ENCODE data around the gene COPS7A. TPM values are rescaled to one million over a fixed set of nuclear protein-coding genes. Genes with fewer than 3 reads are reported as not detected.

Gene COPS7A
- total RNA-seq, 1 experiment from 2014 or later = 34.1 TPM

- no peak overlapping the region for H3K27ac ChIP-seq
- no peaks in the 10 kb centered on the region for H3K27me3 ChIP-seq
- H3K9me3 ChIP-seq (replicated peaks) = no peaks in the 10 kb centered on the region
- H3K4me1 ChIP-seq = 0 out of 2 replicates have a peak, but pooled peaks cover 4% of the 10 kb centered on the region
- DNase-seq = no peak
- no peak overlapping the region for H3K4me3 ChIP-seq
- no peaks in the 10 kb centered on the region for H3K36me3 ChIP-seq
These were observed 51.6 kb downstream of the COPS7A start for GRCh38 chr12:6775185-6776174.

GRCh38 chr12:6777386-6777785 lies 53.5 kb downstream of the COPS7A start:
- Histone ChIP-seq H3K36me3 (no peaks in the 10 kb centered on the region), H3K9me3 (replicated peaks) (no peaks in the 10 kb centered on the region), H3K4me3 (no peak overlapping the region), H3K27me3 (no peaks in the 10 kb centered on the region), H3K4me1 (0 out of 2 replicates have a peak, but pooled peaks cover 4% of the 10 kb centered on the region), H3K27ac (no peak overlapping the region)
- DNase-seq = no peak

GRCh38 chr12:6778217-6778573 lies 54.3 kb downstream of the COPS7A start:
- no peaks in the 10 kb centered on the region for H3K9me3 ChIP-seq (replicated peaks)
- no peak overlapping the region for H3K27ac ChIP-seq
- H3K27me3 ChIP-seq = no peaks in the 10 kb centered on the region
- 0 out of 2 replicates have a peak, but pooled peaks cover 4% of the 10 kb centered on the region for H3K4me1 ChIP-seq
- peak in 1 of 2 experiments; percentile 21 for DNase-seq
- H3K4me3 ChIP-seq = peak overlapping the region; percentile 47
- no peaks in the 10 kb centered on the region for H3K36me3 ChIP-seq

GRCh38 chr12:6778574-6779550 lies 55.0 kb downstream of the COPS7A start:
- no peaks in the 10 kb centered on the region for H3K36me3 ChIP-seq
- DNase-seq = peak; percentile 94 to 98
- no peaks in the 10 kb centered on the region for H3K27me3 ChIP-seq
- H3K4me1 ChIP-seq = peaks cover 4% of the 10 kb centered on the region; the same call in 1 of the 2 replicates
- peak overlapping the region; percentile 47 for H3K4me3 ChIP-seq
- no peak overlapping the region for H3K27ac ChIP-seq
- H3K9me3 ChIP-seq (replicated peaks) = no peaks in the 10 kb centered on the region

- peaks cover 12% of the 10 kb centered on the region; the same call in 1 of the 2 replicates for H3K4me1 ChIP-seq
- no peak for DNase-seq
These were observed 56.0 kb downstream of the COPS7A start for GRCh38 chr12:6779708-6780432.

GRCh38 chr12:6780573-6780972 lies 56.7 kb downstream of the COPS7A start:
- Histone ChIP-seq H3K4me3 (no peak overlapping the region), H3K4me1 (peaks cover 12% of the 10 kb centered on the region; the same call in 1 of the 2 replicates), H3K9me3 (replicated peaks) (no peaks in the 10 kb centered on the region), H3K36me3 (no peaks in the 10 kb centered on the region), H3K27ac (no peak overlapping the region), H3K27me3 (no peaks in the 10 kb centered on the region)
- DNase-seq = no peak

More at GRCh38 chr12:6779708-6780432, 56.0 kb downstream of the COPS7A start:
- H3K27ac ChIP-seq = no peak overlapping the region
- no peaks in the 10 kb centered on the region for H3K27me3 ChIP-seq
- H3K36me3 ChIP-seq = no peaks in the 10 kb centered on the region
- no peaks in the 10 kb centered on the region for H3K9me3 ChIP-seq (replicated peaks)
- no peak overlapping the region for H3K4me3 ChIP-seq

Other genes starting within 250 kb of the COPS7A start
- 200 and 208 TPM in 2 replicates for gene MRPL51, start 230.8 kb upstream of the COPS7A start, total RNA-seq (2014; rRNA removed; shearing (Covaris generic))
- gene NCAPD2, start 229.9 kb upstream of the COPS7A start, total RNA-seq (2014; rRNA removed; shearing (Covaris generic)) = 215 and 218 TPM in 2 replicates
- 4,776 and 4,843 TPM in 2 replicates for gene GAPDH, start 189.5 kb upstream of the COPS7A start, total RNA-seq (2014; rRNA removed; shearing (Covaris generic))
- gene IFFO1, start 168.0 kb upstream of the COPS7A start, total RNA-seq (2014; rRNA removed; shearing (Covaris generic)) = 10.3 and 13.8 TPM in 2 replicates
- 63.8 and 67.7 TPM in 2 replicates for gene NOP2, start 155.8 kb upstream of the COPS7A start, total RNA-seq (2014; rRNA removed; shearing (Covaris generic))
- gene CHD4, start 116.7 kb upstream of the COPS7A start, total RNA-seq (2014; rRNA removed; shearing (Covaris generic)) = 300 and 311 TPM in 2 replicates
- not detected in 2 replicates for gene LPAR5, start 88.1 kb upstream of the COPS7A start, total RNA-seq (2014; rRNA removed; shearing (Covaris generic))
- 0.28 TPM in 1 of 2 replicates, not detected in the other for gene ACRBP, start 76.6 kb upstream of the COPS7A start, total RNA-seq (2014; rRNA removed; shearing (Covaris generic))
- gene ING4, start 60.9 kb upstream of the COPS7A start, total RNA-seq (2014; rRNA removed; shearing (Covaris generic)) = 25.1 and 28.7 TPM in 2 replicates
- gene ZNF384, start 34.7 kb upstream of the COPS7A start, total RNA-seq (2014; rRNA removed; shearing (Covaris generic)) = 40.5 and 46.5 TPM in 2 replicates
- gene PIANP, start 23.2 kb upstream of the COPS7A start, total RNA-seq (2014; rRNA removed; shearing (Covaris generic)) = 0.15 and 0.28 TPM in 2 replicates
- gene MLF2, start 29.1 kb downstream of the COPS7A start, total RNA-seq (2014; rRNA removed; shearing (Covaris generic)) = 161 and 175 TPM in 2 replicates
- 84.2 and 89.9 TPM in 2 replicates for gene PTMS, start 42.3 kb downstream of the COPS7A start, total RNA-seq (2014; rRNA removed; shearing (Covaris generic))
- 0.16 TPM in 1 of 2 replicates, not detected in the other for gene LAG3, start 48.5 kb downstream of the COPS7A start, total RNA-seq (2014; rRNA removed; shearing (Covaris generic))
- not detected in 2 replicates for gene CD4, start 65.5 kb downstream of the COPS7A start, total RNA-seq (2014; rRNA removed; shearing (Covaris generic))
- gene GPR162, start 97.8 kb downstream of the COPS7A start, total RNA-seq (2014; rRNA removed; shearing (Covaris generic)) = 2.2 and 3.5 TPM in 2 replicates
- 13.7 and 19.3 TPM in 2 replicates for gene P3H3, start 104.4 kb downstream of the COPS7A start, total RNA-seq (2014; rRNA removed; shearing (Covaris generic))
- 2.2 and 3.2 TPM in 2 replicates for gene GNB3, start 116.9 kb downstream of the COPS7A start, total RNA-seq (2014; rRNA removed; shearing (Covaris generic))
- 96.8 and 104 TPM in 2 replicates for gene CDCA3, start 127.2 kb downstream of the COPS7A start, total RNA-seq (2014; rRNA removed; shearing (Covaris generic))
- 76.7 and 78.0 TPM in 2 replicates for gene USP5, start 128.1 kb downstream of the COPS7A start, total RNA-seq (2014; rRNA removed; shearing (Covaris generic))
- 1,296 and 1,386 TPM in 2 replicates for gene TPI1, start 143.5 kb downstream of the COPS7A start, total RNA-seq (2014; rRNA removed; shearing (Covaris generic))
- 2.6 and 3.7 TPM in 2 replicates for gene SPSB2, start 149.3 kb downstream of the COPS7A start, total RNA-seq (2014; rRNA removed; shearing (Covaris generic))
- 3.6 and 3.8 TPM in 2 replicates for gene LRRC23, start 180.8 kb downstream of the COPS7A start, total RNA-seq (2014; rRNA removed; shearing (Covaris generic))
- 1.8 and 2.1 TPM in 2 replicates for gene ENO2, start 190.5 kb downstream of the COPS7A start, total RNA-seq (2014; rRNA removed; shearing (Covaris generic))
- 13.2 and 14.2 TPM in 2 replicates for gene ATN1, start 203.9 kb downstream of the COPS7A start, total RNA-seq (2014; rRNA removed; shearing (Covaris generic))
- gene RNU7-1, start 219.8 kb downstream of the COPS7A start, total RNA-seq (2014; rRNA removed; shearing (Covaris generic)) = not detected in 2 replicates
- 193 and 245 TPM in 2 replicates for gene C12orf57, start 220.0 kb downstream of the COPS7A start, total RNA-seq (2014; rRNA removed; shearing (Covaris generic))
- 0.18 and 0.38 TPM in 2 replicates for gene PTPN6, start 227.3 kb downstream of the COPS7A start, total RNA-seq (2014; rRNA removed; shearing (Covaris generic))
- gene PHB2, start 246.6 kb downstream of the COPS7A start, total RNA-seq (2014; rRNA removed; shearing (Covaris generic)) = 310 and 322 TPM in 2 replicates
- 54.9 and 57.7 TPM in 2 replicates for gene EMG1, start 246.9 kb downstream of the COPS7A start, total RNA-seq (2014; rRNA removed; shearing (Covaris generic))

All from SJCRH30 (cell line).